CD14-positive monocyte (primary cell): ENCODE data around the gene TCP1. TPM values are rescaled to one million over a fixed set of nuclear protein-coding genes. Genes with fewer than 3 reads are reported as not detected.

ENCODE experiments used
- DNase-seq, 3 donors: peaks; one replicate each; pipeline ENCODE4 v3.0.0-alpha.2; 2011 to 2022
- H2AFZ ChIP-seq: 2 replicates; pipeline ENCODE4 v1.6.0; 2012; ENCODE audit warnings: mild to moderate bottlenecking, low read depth, low read length, inconsistent platforms; ENCODE audit not compliant: insufficient read depth, poor library complexity, severe bottlenecking
- H3K27ac ChIP-seq, 2 donors: 1 replicate in 1 of 2; 2 replicates in 1 of 2; pipeline ENCODE4 v1.5.1; 2012 to 2013; ENCODE audit warnings: low read length in 2 of 2, control low read depth in 1 of 2, inconsistent platforms in 1 of 2, low read depth in 1 of 2, mild to moderate bottlenecking in 1 of 2
- H3K27me3 ChIP-seq, 2 donors: one replicate each; pipeline versions ENCODE4 v1.6.0 to v1.6.1; 2011 to 2013; ENCODE audit warnings: low read length in 2 of 2; ENCODE audit not compliant: control insufficient read depth in 2 of 2, insufficient read depth in 2 of 2
- H3K36me3 ChIP-seq, 2 donors: replicated peaks in 1 of 2; 1 replicate in 1 of 2; 2 replicates in 1 of 2; pipeline versions ENCODE4 v1.5.1 to v1.6.1; 2012 to 2013; ENCODE audit warnings: low read length in 2 of 2, control low read depth in 1 of 2, inconsistent platforms in 1 of 2, mild to moderate bottlenecking in 1 of 2; ENCODE audit not compliant: insufficient read depth in 2 of 2, control insufficient read depth in 1 of 2
- H3K4me1 ChIP-seq, 2 donors: 1 replicate in 1 of 2; 2 replicates in 1 of 2; pipeline versions ENCODE4 v1.5.1 to v1.6.1; 2012 to 2013; ENCODE audit warnings: low read length in 2 of 2, control low read depth in 1 of 2, inconsistent platforms in 1 of 2, mild to moderate bottlenecking in 1 of 2, moderate library complexity in 1 of 2; ENCODE audit not compliant: insufficient read depth in 2 of 2, control insufficient read depth in 1 of 2
- H3K4me2 ChIP-seq: replicated peaks from 2 replicates; pipeline ENCODE3; 2012; ENCODE audit warnings: low read length, moderate library complexity, mild to moderate bottlenecking; ENCODE audit not compliant: poor library complexity, severe bottlenecking; ENCODE audit errors: extremely low read depth
- H3K4me3 ChIP-seq, 3 experiments: fragments of 200-600 bp in 1 of 3; sonication (generic) in 1 of 3; replicated peaks in 1 of 3; 1 replicate in 2 of 3; 2 replicates in 1 of 3; pipeline ENCODE4 v1.5.1; 2011 to 2013; ENCODE audit warnings: low read length in 3 of 3, mild to moderate bottlenecking in 3 of 3, control low read depth in 2 of 3, low read depth in 2 of 3, inconsistent platforms in 1 of 3, moderate library complexity in 1 of 3
- H3K79me2 ChIP-seq: 2 replicates; pipeline ENCODE4 v1.6.0; 2012; ENCODE audit warnings: mild to moderate bottlenecking, control low read depth, inconsistent platforms, low read length, moderate library complexity; ENCODE audit not compliant: insufficient read depth
- H3K9ac ChIP-seq: 2 replicates; pipeline ENCODE4 v1.6.0; 2017; ENCODE audit warnings: low read length, mild to moderate bottlenecking; ENCODE audit not compliant: insufficient read depth, poor library complexity, severe bottlenecking
- H3K9me3 ChIP-seq, 2 donors: replicated peaks in 1 of 2; 1 replicate in 1 of 2; 2 replicates in 1 of 2; pipeline versions ENCODE4 v1.5.1 to v1.6.1; 2012 to 2013; ENCODE audit warnings: low read length in 2 of 2, control low read depth in 1 of 2; ENCODE audit not compliant: control insufficient read depth in 1 of 2, insufficient read depth in 1 of 2
- H4K20me1 ChIP-seq: 2 replicates; pipeline ENCODE4 v1.6.0; 2012; ENCODE audit warnings: mild to moderate bottlenecking, low read length, control low read depth, moderate library complexity; ENCODE audit not compliant: insufficient read depth
- H3K27ac Mint-ChIP-seq, 7 donors: one replicate each; pipeline ENCODE4 v1.8.0; 2020; ENCODE audit warnings: mild to moderate bottlenecking in 7 of 7, mixed read lengths in 7 of 7, moderate library complexity in 6 of 7, inconsistent platforms in 2 of 7
- H3K27me3 Mint-ChIP-seq, 3 donors: one replicate each; pipeline ENCODE4 v1.8.0; 2021 to 2022; ENCODE audit warnings: low read depth in 3 of 3, mild to moderate bottlenecking in 3 of 3, mixed read lengths in 3 of 3, moderate library complexity in 3 of 3, inconsistent platforms in 1 of 3
- H3K36me3 Mint-ChIP-seq, 2 donors: one replicate each; pipeline ENCODE4 v1.8.0; 2020; ENCODE audit warnings: mixed read lengths in 2 of 2, inconsistent platforms in 1 of 2, mild to moderate bottlenecking in 1 of 2
- H3K4me1 Mint-ChIP-seq: one replicate; pipeline ENCODE4 v1.8.0; 2020; ENCODE audit warnings: mild to moderate bottlenecking, mixed read lengths
- H3K4me3 Mint-ChIP-seq, 2 donors: one replicate each; pipeline ENCODE4 v1.8.0; 2020; ENCODE audit warnings: mild to moderate bottlenecking in 2 of 2, mixed read lengths in 2 of 2, moderate library complexity in 1 of 2
- H3K9me3 Mint-ChIP-seq, 7 donors: one replicate each; pipeline ENCODE4 v1.8.0; 2020 to 2022; ENCODE audit warnings: mixed read lengths in 7 of 7, mild to moderate bottlenecking in 6 of 7, moderate library complexity in 6 of 7, inconsistent platforms in 2 of 7
- CTCF ChIP-seq: fragments of 200-600 bp; IDR thresholded peaks from one replicate; pipeline ENCODE4 v1.8.0; 2022; ENCODE audit warnings: antibody characterized with exemption, mild to moderate bottlenecking
- WGBS: methylation state at CpG from one replicate; pipeline ENCODE4 v1.1.5; 2013; ENCODE audit warnings: missing lambda C conversion rate; ENCODE audit not compliant: insufficient coverage; 5-methylcytosine and 5-hydroxymethylcytosine counted together
- intact Hi-C, 2 donors: fragments of 100-400 bp; cut with micrococcal nuclease; formaldehyde crosslinking; loops; one replicate each; pipeline versions ENCODE4 v1.15.0 to v1.15.1; 2023
- polyA plus RNA-seq, 3 donors: library from polyadenylated mRNA; depleted of rRNA in 1 of 3; unstranded in 2 of 3; stranded (reverse) in 1 of 3; fragments of 300-500 nt in 2 of 3; fragments of >200 nt in 1 of 3; fragmentation: Illumina TruSeq in 2 of 3; gene quantifications; 1 replicate in 2 of 3; 2 replicates in 1 of 3; pipeline ENCODE4 v1.2.3, GENCODE V29; 2012 to 2021

The TCP1 gene
- polyA plus RNA-seq, 3 donors, result 44.5 to 79.5 (median 69.3) TPM

- Mint-ChIP-seq H3K27me3 (peaks cover 0 to 1% (median 0%) of the 10 kb centered on the region in 3 donors), H3K36me3 (peaks cover 43 to 54% of the 10 kb centered on the region in 2 donors), H3K9me3 (no peaks in the 10 kb centered on the region), H3K4me3 (peak overlapping the region; percentile 94 to 97), H3K27ac (peak overlapping the region; percentile 85 to 98 (median 96)), H3K4me1 (peaks cover 32% of the 10 kb centered on the region)
- Histone ChIP-seq H3K36me3 (peaks cover 42 to 60% of the 10 kb centered on the region in 2 donors), H3K27me3 (no peaks in the 10 kb centered on the region), H3K27ac (peak overlapping the region; percentile 85 to 97), H3K79me2 (peaks cover 90% of the 10 kb centered on the region), H3K9ac (peak overlapping the region; percentile 83), H2AFZ (peak overlapping the region; percentile 96), H3K4me2 (peak overlapping the region; percentile 88), H3K4me3 (peak overlapping the region; percentile 79 to 94 (median 91)), H3K4me1 (peaks cover 28 to 38% of the 10 kb centered on the region in 2 donors), H4K20me1 (peaks cover 65% of the 10 kb centered on the region), H3K9me3 (no peaks in the 10 kb centered on the region)
- no peak for TF ChIP-seq CTCF
- DNase-seq, result peak; percentile 10 to 20 (median 17)
- intact Hi-C loops, result loop anchor here (5.0 kb wide), 3 partner anchors 37 to 97 kb away; partner anchors contain the start of gene SOD2 (in 1 of the 2)
- WGBS, result under 1% methylated on average over 60 of the region's 60 CpGs
Measured at GRCh38 chr6:159788753-159789376, 537 bp downstream of the TCP1 start.

- intact Hi-C loops, result loop anchor here (5.0 kb wide), 3 partner anchors 36 to 96 kb away; partner anchors contain the start of gene SOD2 (in 1 of the 2)
- peak overlapping the region; percentile 96 for H2AFZ ChIP-seq
Measured at GRCh38 chr6:159788276-159788675, 1.1 kb downstream of the TCP1 start.

More at GRCh38 chr6:159788276-159788675, 1.1 kb downstream of the TCP1 start:
- WGBS, result 60% methylated on average over 8 of the region's 15 CpGs
- Histone ChIP-seq H3K4me2 (peak overlapping the region; percentile 88), H3K4me3 (peak overlapping the region; percentile 79 to 94 (median 91)), H3K27me3 (no peaks in the 10 kb centered on the region), H3K79me2 (peaks cover 90% of the 10 kb centered on the region), H4K20me1 (peaks cover 69% of the 10 kb centered on the region), H3K9ac (peak overlapping the region; percentile 83), H3K4me1 (peaks cover 28 to 38% of the 10 kb centered on the region in 2 donors), H3K27ac (peak overlapping the region in 1 of 2 donors; percentile 85), H3K9me3 (no peaks in the 10 kb centered on the region), H3K36me3 (peaks cover 44 to 60% of the 10 kb centered on the region in 2 donors)
- peak overlapping the region; percentile 94 to 97 for H3K4me3 Mint-ChIP-seq
- peaks cover 46 to 54% of the 10 kb centered on the region in 2 donors for H3K36me3 Mint-ChIP-seq
- peak overlapping the region in 6 of 7 donors; percentile 58 to 95 (median 86) for H3K27ac Mint-ChIP-seq
- H3K9me3 Mint-ChIP-seq, result no peaks in the 10 kb centered on the region
- H3K4me1 Mint-ChIP-seq, result peaks cover 32% of the 10 kb centered on the region
- DNase-seq, result no peak
- peaks cover 0 to 1% (median 0%) of the 10 kb centered on the region in 3 donors for H3K27me3 Mint-ChIP-seq
- TF ChIP-seq CTCF, result no peak
